Osteoblast (primary cell): ENCODE results near the gene SLC29A1. TPM values are rescaled to one million over a fixed set of nuclear protein-coding genes. Genes with fewer than 3 reads are reported as not detected.
A peak's percentile ranks its signal among the peaks of the same experiment; 100 is the strongest.
"Not testable (repeated sequence)": the region's sequence is repeated elsewhere in the genome, so short reads cannot be mapped to it uniquely, and the experiment has no call there.

Experiments
- DNase-seq: peaks from one replicate; pipeline ENCODE4 v3.0.0; 2011; ENCODE audit warnings: low spot score, mixed read lengths; ENCODE audit not compliant: insufficient read length; ENCODE audit errors: missing footprints
- H2AFZ ChIP-seq: 2 replicates; pipeline ENCODE4 v1.6.0; 2011; ENCODE audit warnings: mild to moderate bottlenecking, low read length
- H3K27ac ChIP-seq: 2 replicates; pipeline ENCODE4 v1.5.1; 2011; ENCODE audit warnings: mild to moderate bottlenecking, low read depth, low read length, moderate library complexity
- H3K27me3 ChIP-seq: 2 replicates; pipeline ENCODE4 v1.6.0; 2012; ENCODE audit warnings: mild to moderate bottlenecking, control low read depth, inconsistent platforms, low read length, moderate library complexity; ENCODE audit not compliant: insufficient read depth
- H3K36me3 ChIP-seq: 2 replicates; pipeline ENCODE4 v1.5.1; 2011; ENCODE audit warnings: mild to moderate bottlenecking, low read length, control low read depth, moderate library complexity; ENCODE audit not compliant: insufficient read depth
- H3K4me1 ChIP-seq: 2 replicates; pipeline ENCODE4 v1.5.1; 2011; ENCODE audit warnings: mild to moderate bottlenecking, low read length, control low read depth, moderate library complexity; ENCODE audit not compliant: insufficient read depth
- H3K4me2 ChIP-seq: 2 replicates; pipeline ENCODE4 v1.6.0; 2011; ENCODE audit warnings: mild to moderate bottlenecking, low read length; ENCODE audit not compliant: insufficient read depth
- H3K4me3 ChIP-seq: fragments of 200-600 bp; sonication (generic); 3 replicates; pipeline ENCODE4 v1.5.1; 2012; ENCODE audit warnings: mild to moderate bottlenecking, low read length, inconsistent platforms; ENCODE audit not compliant: insufficient read depth
- H3K79me2 ChIP-seq: 2 replicates; pipeline ENCODE4 v1.6.0; 2012; ENCODE audit warnings: mild to moderate bottlenecking, low read length, control low read depth, inconsistent platforms; ENCODE audit not compliant: insufficient read depth
- H3K9me3 ChIP-seq: 2 replicates; pipeline ENCODE4 v1.5.1; 2011; ENCODE audit warnings: low read depth, low read length, control low read depth
- H4K20me1 ChIP-seq: 2 replicates; pipeline ENCODE4 v1.6.0; 2012; ENCODE audit warnings: mild to moderate bottlenecking, low read length, control low read depth; ENCODE audit not compliant: insufficient read depth
- CTCF ChIP-seq: IDR thresholded peaks from 2 replicates; pipeline ENCODE4 v1.5.1; 2011; ENCODE audit warnings: mild to moderate bottlenecking, low read depth, low read length, moderate library complexity; ENCODE audit errors: extremely low read depth
- total RNA-seq: library from RNA; depleted of rRNA; stranded (reverse); fragments of >200 nt; gene quantifications from 2 replicates; pipeline ENCODE4 v1.2.3, GENCODE V29; 2012

Gene SLC29A1
- total RNA-seq, 1 donor: 8.0 TPM

GRCh38 chr6:44228836-44229235 is 5.4 kb downstream of the SLC29A1 start:
- H3K4me1 ChIP-seq: peaks cover 25% of the 10 kb centered on the region
- H3K36me3 ChIP-seq: peaks cover 8% of the 10 kb centered on the region
- peak; percentile 86 for DNase-seq
- H4K20me1 ChIP-seq: no peaks in the 10 kb centered on the region
- H3K4me3 ChIP-seq: no peak overlapping the region
- H3K27ac ChIP-seq: no peak overlapping the region
- H3K9me3 ChIP-seq: no peaks in the 10 kb centered on the region
- no peaks in the 10 kb centered on the region for H3K27me3 ChIP-seq
- no peak overlapping the region for H3K4me2 ChIP-seq
- H3K79me2 ChIP-seq: peaks cover 20% of the 10 kb centered on the region
- no peak overlapping the region for H2AFZ ChIP-seq
- no peak for TF ChIP-seq CTCF

GRCh38 chr6:44229376-44230033 is 6.1 kb downstream of the SLC29A1 start:
- H2AFZ ChIP-seq: no peak overlapping the region
- H3K36me3 ChIP-seq: peaks cover 8% of the 10 kb centered on the region
- H3K27ac ChIP-seq: no peak overlapping the region
- peaks cover 26% of the 10 kb centered on the region for H3K4me1 ChIP-seq
- H3K4me3 ChIP-seq: no peak overlapping the region
- TF ChIP-seq CTCF: no peak
- no peak overlapping the region for H3K4me2 ChIP-seq
- no peaks in the 10 kb centered on the region for H4K20me1 ChIP-seq
- no peaks in the 10 kb centered on the region for H3K27me3 ChIP-seq
- peaks cover 18% of the 10 kb centered on the region for H3K79me2 ChIP-seq
- DNase-seq: peak; percentile 46
- no peaks in the 10 kb centered on the region for H3K9me3 ChIP-seq

GRCh38 chr6:44230034-44230675 is 6.8 kb downstream of the SLC29A1 start:
- H3K36me3 ChIP-seq: peaks cover 8% of the 10 kb centered on the region

GRCh38 chr6:44231426-44231825 is 8.0 kb downstream of the SLC29A1 start:
- H2AFZ ChIP-seq, H3K36me3 ChIP-seq, H3K27ac ChIP-seq, H3K4me2 ChIP-seq, DNase-seq, H3K4me3 ChIP-seq, H4K20me1 ChIP-seq, H3K79me2 ChIP-seq, H3K9me3 ChIP-seq, H3K27me3 ChIP-seq: not testable (repeated sequence)
- H3K4me1 ChIP-seq: peaks cover 33% of the 10 kb centered on the region

More at GRCh38 chr6:44230034-44230675, 6.8 kb downstream of the SLC29A1 start:
- Histone ChIP-seq H3K27me3 (no peaks in the 10 kb centered on the region), H3K4me1 (peaks cover 32% of the 10 kb centered on the region), H3K79me2 (peaks cover 12% of the 10 kb centered on the region), H4K20me1 (no peaks in the 10 kb centered on the region), H3K27ac (no peak overlapping the region), H2AFZ (no peak overlapping the region), H3K4me2 (no peak overlapping the region), H3K9me3 (no peaks in the 10 kb centered on the region), H3K4me3 (no peak overlapping the region)
- no peak for TF ChIP-seq CTCF
- DNase-seq: peak; percentile 73
